Hepatocyte (in vitro differentiated cells): ENCODE data around the gene SAMD1.

Source experiments
- CTCF ChIP-seq: fragments of 200-600 bp; sonication (generic); IDR thresholded peaks from 2 replicates; pipeline ENCODE4 v1.5.1; 2016; ENCODE audit warnings: antibody characterized with exemption, mild to moderate bottlenecking; ENCODE audit not compliant: poor library complexity
- EZH2 ChIP-seq: fragments of 200-600 bp; sonication (generic); IDR thresholded peaks from 2 replicates; pipeline ENCODE4 v1.6.1; 2016; ENCODE audit warnings: antibody characterized with exemption, mild to moderate bottlenecking, borderline replicate concordance
- EZH2phosphoT487 ChIP-seq: fragments of 200-600 bp; sonication (generic); IDR thresholded peaks from one replicate; pipeline ENCODE4 v1.6.1; 2018; ENCODE audit warnings: antibody characterized with exemption, mild to moderate bottlenecking, low read depth, moderate library complexity; ENCODE audit not compliant: unreplicated experiment, severe bottlenecking

GRCh38 chr19:14072535-14073260 is 17.9 kb downstream of the SAMD1 start, which contains the start of gene MISP3:
- TF ChIP-seq CTCF (no peak), EZH2 (no peak), EZH2phosphoT487 (no peak)
